Smooth muscle cell (in vitro differentiated cells): Measurements from ENCODE around the gene ROCK2. TPM values are rescaled to one million over a fixed set of nuclear protein-coding genes. Genes with fewer than 3 reads are reported as not detected.
"Not testable (repeated sequence)": the region's sequence is repeated elsewhere in the genome, so short reads cannot be mapped to it uniquely, and the experiment has no call there.

Source experiments
- DNase-seq: peaks from one replicate; lab custom pipeline; 2025; ENCODE audit not compliant: unreplicated experiment; lab: John Stamatoyannopoulos, UW
- H2AFZ ChIP-seq: fragments of 200-600 bp; sonication (generic); 2 replicates; pipeline ENCODE4 v1.6.0; 2016; ENCODE audit warnings: antibody characterized with exemption, low read depth, mild to moderate bottlenecking
- H3F3A ChIP-seq: fragments of 200-600 bp; sonication (generic); 2 replicates; pipeline ENCODE4 v1.6.0; 2017; ENCODE audit warnings: antibody characterized with exemption, low read depth
- H3K27ac ChIP-seq: fragments of 200-600 bp; sonication (generic); 2 replicates; pipeline ENCODE4 v1.5.1; 2016; ENCODE audit warnings: low read depth, mild to moderate bottlenecking
- H3K27me3 ChIP-seq: fragments of 200-600 bp; sonication (generic); 2 replicates; pipeline ENCODE4 v1.6.1; 2016; ENCODE audit warnings: low read depth, mild to moderate bottlenecking
- H3K36me3 ChIP-seq: fragments of 200-600 bp; sonication (generic); 2 replicates; pipeline ENCODE4 v1.5.1; 2016; ENCODE audit warnings: low read depth
- H3K4me1 ChIP-seq: fragments of 200-600 bp; sonication (generic); 2 replicates; pipeline ENCODE4 v1.5.1; 2016; ENCODE audit warnings: low read depth
- H3K4me2 ChIP-seq: fragments of 200-600 bp; sonication (generic); 2 replicates; pipeline ENCODE4 v1.6.0; 2016; ENCODE audit warnings: mild to moderate bottlenecking
- H3K4me3 ChIP-seq: fragments of 200-600 bp; sonication (generic); 2 replicates; pipeline ENCODE4 v1.5.1; 2016; ENCODE audit warnings: mild to moderate bottlenecking
- H3K79me2 ChIP-seq: fragments of 200-600 bp; sonication (generic); 2 replicates; pipeline ENCODE4 v1.6.0; 2016; ENCODE audit warnings: low read depth, mild to moderate bottlenecking
- H3K9ac ChIP-seq: fragments of 200-600 bp; sonication (generic); 2 replicates; pipeline ENCODE4 v1.6.0; 2016; ENCODE audit warnings: low read depth
- H3K9me3 ChIP-seq: fragments of 200-600 bp; sonication (generic); replicated peaks from 2 replicates; pipeline ENCODE4 v1.5.1; 2016; ENCODE audit warnings: low read depth
- H4K20me1 ChIP-seq: fragments of 200-600 bp; sonication (generic); 2 replicates; pipeline ENCODE4 v1.6.0; 2016; ENCODE audit warnings: low read depth
- WGBS: methylation state at CpG from one replicate; pipeline ENCODE4 v1.1.7; 2016; ENCODE audit warnings: low lambda C conversion rate; 5-methylcytosine and 5-hydroxymethylcytosine counted together
- polyA plus RNA-seq: library from polyadenylated mRNA; unstranded; fragments of >200 nt; fragmentation: Nextera tagmentation; extraction: Ambion mirVana; gene quantifications from 2 replicates; pipeline ENCODE4 v1.2.1, GENCODE V29; 2016
- total RNA-seq: library from RNA; depleted of rRNA; stranded (reverse); fragments of >200 nt; gene quantifications from 2 replicates; pipeline ENCODE4 v1.2.3, GENCODE V29; 2014
- TF ChIP-seq, protein P1 (sequence below): fragments of 200-600 bp; sonication (generic); IDR thresholded peaks from 2 replicates; pipeline ENCODE4 v1.5.1; 2017; ENCODE audit warnings: borderline replicate concordance, mild to moderate bottlenecking, antibody characterized with exemption; ENCODE audit not compliant: insufficient read depth, poor library complexity, severe bottlenecking

ROCK2 gene
- total and polyA plus RNA-seq, 2 experiments from 2014 or later: 27.2 to 45.5 TPM

DNA sequence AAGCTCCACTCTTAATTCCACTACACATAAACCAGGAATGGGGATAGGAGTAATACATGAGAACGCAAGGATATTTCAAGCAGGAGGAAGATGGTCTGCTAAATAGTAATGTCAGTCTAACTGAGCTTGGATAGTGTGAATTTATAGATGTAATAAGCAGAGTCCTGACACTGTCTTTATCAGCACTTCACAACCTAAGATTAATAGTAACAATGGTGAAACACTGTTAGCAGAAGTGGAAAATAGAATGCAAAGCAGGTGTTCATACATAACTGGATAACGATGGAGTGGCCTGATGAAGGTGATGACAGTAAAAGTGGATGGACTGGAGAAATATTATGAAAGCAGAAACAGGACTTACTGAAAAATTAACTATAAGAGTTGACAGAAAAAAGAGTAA, 80.4 kb downstream of the ROCK2 start:
- Histone ChIP-seq H3K4me1 (no peaks in the 10 kb centered on the region), H3K4me3 (no peak overlapping the region), H3K9me3 (no peaks in the 10 kb centered on the region), H3K27me3 (no peaks in the 10 kb centered on the region), H3K27ac (no peak overlapping the region), H3K36me3 (no peaks in the 10 kb centered on the region), H3K9ac (no peak overlapping the region), H3F3A (no peaks in the 10 kb centered on the region), H3K4me2 (no peak overlapping the region), H2AFZ (no peak overlapping the region), H4K20me1 (peaks cover 67% of the 10 kb centered on the region), H3K79me2 (peaks cover 94% of the 10 kb centered on the region)
- TF ChIP-seq, protein P1, sequence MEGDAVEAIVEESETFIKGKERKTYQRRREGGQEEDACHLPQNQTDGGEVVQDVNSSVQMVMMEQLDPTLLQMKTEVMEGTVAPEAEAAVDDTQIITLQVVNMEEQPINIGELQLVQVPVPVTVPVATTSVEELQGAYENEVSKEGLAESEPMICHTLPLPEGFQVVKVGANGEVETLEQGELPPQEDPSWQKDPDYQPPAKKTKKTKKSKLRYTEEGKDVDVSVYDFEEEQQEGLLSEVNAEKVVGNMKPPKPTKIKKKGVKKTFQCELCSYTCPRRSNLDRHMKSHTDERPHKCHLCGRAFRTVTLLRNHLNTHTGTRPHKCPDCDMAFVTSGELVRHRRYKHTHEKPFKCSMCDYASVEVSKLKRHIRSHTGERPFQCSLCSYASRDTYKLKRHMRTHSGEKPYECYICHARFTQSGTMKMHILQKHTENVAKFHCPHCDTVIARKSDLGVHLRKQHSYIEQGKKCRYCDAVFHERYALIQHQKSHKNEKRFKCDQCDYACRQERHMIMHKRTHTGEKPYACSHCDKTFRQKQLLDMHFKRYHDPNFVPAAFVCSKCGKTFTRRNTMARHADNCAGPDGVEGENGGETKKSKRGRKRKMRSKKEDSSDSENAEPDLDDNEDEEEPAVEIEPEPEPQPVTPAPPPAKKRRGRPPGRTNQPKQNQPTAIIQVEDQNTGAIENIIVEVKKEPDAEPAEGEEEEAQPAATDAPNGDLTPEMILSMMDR: no peak
- no peak for DNase-seq
- 95% methylated on average over 2 of the region's 2 CpGs for WGBS

DNA sequence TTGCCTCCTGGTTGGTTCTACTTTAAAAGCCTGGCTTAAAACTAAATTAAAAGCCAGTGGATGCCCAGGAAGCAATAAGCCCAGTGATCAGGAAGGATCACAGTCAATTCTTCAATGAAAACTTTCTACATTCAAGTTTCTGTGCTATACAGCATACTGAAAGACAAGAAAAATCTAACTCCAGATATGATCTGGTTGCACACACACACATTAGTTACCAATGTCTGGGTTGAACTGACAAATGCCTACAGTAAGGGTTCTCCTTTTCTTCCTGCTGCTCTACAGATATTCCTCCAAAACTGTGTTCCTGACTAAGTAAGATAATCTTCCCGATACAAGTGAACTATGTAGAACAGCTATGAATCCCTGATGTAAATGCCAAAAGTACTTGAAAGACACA, 81.3 kb downstream of the ROCK2 start:
- Histone ChIP-seq H4K20me1 (peaks cover 73% of the 10 kb centered on the region), H3K9ac (no peak overlapping the region), H3K79me2 (peaks cover 93% of the 10 kb centered on the region), H3K27ac (no peak overlapping the region), H2AFZ (no peak overlapping the region), H3K4me1 (no peaks in the 10 kb centered on the region), H3K4me2 (no peak overlapping the region), H3K4me3 (no peak overlapping the region), H3F3A (no peaks in the 10 kb centered on the region), H3K9me3 (no peaks in the 10 kb centered on the region), H3K36me3 (no peaks in the 10 kb centered on the region), H3K27me3 (no peaks in the 10 kb centered on the region)
- DNase-seq: no peak
- 77% methylated on average over 1 of the region's 1 CpG for WGBS
- TF ChIP-seq, protein P1: no peak

DNA sequence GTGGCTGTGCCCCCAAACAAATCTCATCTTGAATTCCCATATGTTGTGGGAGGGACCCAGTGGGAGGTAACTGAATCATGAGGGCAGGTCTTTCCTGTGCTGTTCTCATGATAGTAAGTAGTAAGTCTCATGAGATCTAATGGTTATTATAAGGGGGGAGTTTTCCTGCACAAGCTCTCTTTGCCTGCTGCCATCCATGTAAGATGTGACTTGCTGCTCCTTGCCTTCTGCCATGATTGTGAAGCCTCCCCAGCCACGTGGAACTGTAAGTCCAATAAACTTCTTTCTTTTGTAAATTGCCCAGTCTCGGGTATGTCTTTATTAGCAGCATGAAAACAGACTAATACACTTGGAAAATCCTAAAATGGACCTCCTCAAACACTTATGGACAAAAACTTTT, 82.0 kb downstream of the ROCK2 start:
- not testable (repeated sequence) for H3K4me2 ChIP-seq, H3K36me3 ChIP-seq, H3K4me3 ChIP-seq, H3K27me3 ChIP-seq, H2AFZ ChIP-seq, H3K9me3 ChIP-seq, H3F3A ChIP-seq, DNase-seq, H3K27ac ChIP-seq, H3K4me1 ChIP-seq, H3K9ac ChIP-seq
- WGBS: 83% methylated on average over 2 of the region's 2 CpGs
- Histone ChIP-seq H3K79me2 (peaks cover 85% of the 10 kb centered on the region), H4K20me1 (peaks cover 75% of the 10 kb centered on the region)

DNA sequence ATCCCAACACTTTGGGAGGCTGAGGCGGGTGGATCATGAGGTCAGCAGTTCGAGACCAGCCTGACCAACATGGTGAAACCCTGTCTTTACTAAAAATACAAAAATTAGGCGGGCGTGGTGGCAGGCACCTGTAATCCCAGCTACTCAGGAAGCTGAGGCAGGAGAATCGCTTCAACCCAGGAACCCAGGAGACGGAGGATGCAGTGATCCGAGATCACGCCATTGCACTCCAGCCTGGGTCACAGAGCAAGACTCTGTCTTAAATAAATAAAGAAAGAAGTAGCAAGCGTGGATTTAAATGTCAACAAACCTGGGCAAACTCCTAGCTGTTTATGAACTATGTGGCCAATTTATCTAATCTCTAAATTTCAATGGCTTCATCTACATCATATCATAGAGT, 82.9 kb downstream of the ROCK2 start:
- H2AFZ ChIP-seq, H3K4me1 ChIP-seq, H3K9ac ChIP-seq, H3K9me3 ChIP-seq, H3F3A ChIP-seq, DNase-seq, H3K27ac ChIP-seq, H3K4me2 ChIP-seq, H3K27me3 ChIP-seq, H3K36me3 ChIP-seq, H3K4me3 ChIP-seq: not testable (repeated sequence)
- Histone ChIP-seq H3K79me2 (peaks cover 83% of the 10 kb centered on the region), H4K20me1 (peaks cover 71% of the 10 kb centered on the region)
- WGBS: 83% methylated on average over 9 of the region's 9 CpGs

DNA sequence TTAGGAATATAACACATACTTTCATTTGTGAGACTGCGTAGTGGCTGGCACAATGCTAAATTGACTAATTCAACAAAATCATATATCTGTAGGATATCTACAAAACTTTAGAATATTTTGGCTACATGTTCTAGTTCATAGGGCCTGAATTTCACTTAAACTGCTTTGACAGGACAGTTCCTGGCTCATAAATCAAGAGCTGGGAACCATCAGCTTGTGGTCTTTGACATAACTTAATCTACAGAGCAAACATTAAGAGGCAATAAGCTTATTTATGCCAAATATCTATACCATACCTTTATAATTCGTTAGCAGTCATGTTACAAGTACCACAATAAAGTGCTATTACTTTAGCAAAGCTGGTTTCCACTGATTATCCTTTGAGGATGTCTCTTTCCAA, 83.5 kb downstream of the ROCK2 start:
- Histone ChIP-seq H3K4me3 (no peak overlapping the region), H3K4me2 (no peak overlapping the region), H3K36me3 (no peaks in the 10 kb centered on the region), H3F3A (no peaks in the 10 kb centered on the region), H3K79me2 (peaks cover 83% of the 10 kb centered on the region), H4K20me1 (peaks cover 65% of the 10 kb centered on the region), H3K9ac (no peak overlapping the region), H3K27ac (no peak overlapping the region), H3K27me3 (no peaks in the 10 kb centered on the region), H3K9me3 (no peaks in the 10 kb centered on the region), H3K4me1 (no peaks in the 10 kb centered on the region), H2AFZ (no peak overlapping the region)
- TF ChIP-seq, protein P1: no peak
- DNase-seq: no peak
- WGBS: 50% methylated on average over 2 of the region's 2 CpGs
